ENCODE results near the gene WASHC4.
"Not testable (repeated sequence)": the region's sequence is repeated elsewhere in the genome, so short reads cannot be mapped to it uniquely, and the experiment has no call there.

Gene WASHC4

GRCh38 chr12:105091476-105092206, 15.9 kb upstream of the WASHC4 start:
- DNase-seq: no peak

- DNase-seq: no peak
Observed at GRCh38 chr12:105092336-105092735, 15.2 kb upstream of the WASHC4 start.

- not testable (repeated sequence) for DNase-seq
Observed at GRCh38 chr12:105095338-105095737, 12.2 kb upstream of the WASHC4 start.

- DNase-seq: no peak
Observed at GRCh38 chr12:105099356-105099755, 8.2 kb upstream of the WASHC4 start.

GRCh38 chr12:105100207-105100985, 7.1 kb upstream of the WASHC4 start:
- no peak for DNase-seq

- DNase-seq: no peak
Observed at GRCh38 chr12:105100998-105101397, 6.5 kb upstream of the WASHC4 start.

- no peak for DNase-seq
Observed at GRCh38 chr12:105102673-105103072, 4.9 kb upstream of the WASHC4 start.

GRCh38 chr12:105104762-105105161, 2.8 kb upstream of the WASHC4 start:
- no peak for DNase-seq

- no peak for DNase-seq
Observed at GRCh38 chr12:105106621-105107020, 910 bp upstream of the WASHC4 start.

GRCh38 chr12:105107171-105107493, 399 bp upstream of the WASHC4 start:
- no peak for DNase-seq

GRCh38 chr12:105109465-105110212, 2.1 kb downstream of the WASHC4 start:
- DNase-seq: no peak

GRCh38 chr12:105110851-105111250, 3.3 kb downstream of the WASHC4 start:
- no peak for DNase-seq

GRCh38 chr12:105113094-105113493, 5.6 kb downstream of the WASHC4 start:
- DNase-seq: no peak

- DNase-seq: no peak
Observed at GRCh38 chr12:105116969-105117368, 9.4 kb downstream of the WASHC4 start.

- no peak for DNase-seq
Observed at GRCh38 chr12:105120551-105120950, 13.0 kb downstream of the WASHC4 start.

GRCh38 chr12:105138248-105138647, 30.7 kb downstream of the WASHC4 start:
- no peak for DNase-seq

GRCh38 chr12:105141320-105141922, 33.9 kb downstream of the WASHC4 start:
- no peak for DNase-seq

- DNase-seq: no peak
Observed at GRCh38 chr12:105142259-105142658, 34.7 kb downstream of the WASHC4 start.

- DNase-seq: no peak
Observed at GRCh38 chr12:105156260-105156659, 48.7 kb downstream of the WASHC4 start.

GRCh38 chr12:105157606-105158005, 50.1 kb downstream of the WASHC4 start:
- no peak for DNase-seq

GRCh38 chr12:105158876-105159275, 51.3 kb downstream of the WASHC4 start:
- DNase-seq: no peak

GRCh38 chr12:105162174-105162573, 54.6 kb downstream of the WASHC4 start:
- no peak for DNase-seq

GRCh38 chr12:105164068-105164467, 56.5 kb downstream of the WASHC4 start:
- DNase-seq: no peak
